IgD-negative memory B cell (primary cell): ENCODE data around the gene DDX10. TPM values are rescaled to one million over a fixed set of nuclear protein-coding genes. Genes with fewer than 3 reads are reported as not detected.

ENCODE experiments used
- H3K27ac Mint-ChIP-seq, 3 donors: one replicate each; pipeline ENCODE4 v1.8.0; 2020 to 2022; ENCODE audit warnings: mild to moderate bottlenecking in 3 of 3, mixed read lengths in 3 of 3, moderate library complexity in 1 of 3
- H3K27me3 Mint-ChIP-seq: one replicate; pipeline ENCODE4 v1.8.0; 2021; ENCODE audit warnings: mixed read lengths
- H3K36me3 Mint-ChIP-seq: one replicate; pipeline ENCODE4 v1.8.0; 2020; ENCODE audit warnings: mild to moderate bottlenecking, mixed read lengths
- H3K4me1 Mint-ChIP-seq, 3 donors: one replicate each; pipeline ENCODE4 v1.8.0; 2020 to 2022; ENCODE audit warnings: mixed read lengths in 3 of 3, mild to moderate bottlenecking in 1 of 3
- H3K4me3 Mint-ChIP-seq, 4 donors: one replicate each; pipeline ENCODE4 v1.8.0; 2020 to 2022; ENCODE audit warnings: mild to moderate bottlenecking in 4 of 4, mixed read lengths in 4 of 4, moderate library complexity in 3 of 4
- H3K9me3 Mint-ChIP-seq, 3 donors: one replicate each; pipeline ENCODE4 v1.8.0; 2020 to 2021; ENCODE audit warnings: mixed read lengths in 3 of 3, mild to moderate bottlenecking in 1 of 3
- polyA plus RNA-seq: library from polyadenylated mRNA; unstranded; fragments of 300-500 nt; fragmentation: Illumina TruSeq; gene quantifications from one replicate; pipeline ENCODE4 v1.2.3, GENCODE V29; 2021

Gene DDX10
- polyA plus RNA-seq, 1 donor from 2014 or later: 19.5 TPM

- Mint-ChIP-seq H3K36me3 (peaks cover 3% of the 10 kb centered on the region), H3K4me1 (peaks cover 10 to 18% (median 11%) of the 10 kb centered on the region in 3 donors), H3K4me3 (no peak overlapping the region), H3K9me3 (no peaks in the 10 kb centered on the region), H3K27ac (no peak overlapping the region), H3K27me3 (no peaks in the 10 kb centered on the region)
Observed at GRCh38 chr11:108672786-108673185, 7.9 kb downstream of the DDX10 start.

GRCh38 chr11:108679045-108679444 lies 14.2 kb downstream of the DDX10 start:
- Mint-ChIP-seq H3K27ac (no peak overlapping the region), H3K27me3 (no peaks in the 10 kb centered on the region), H3K36me3 (peaks cover 4% of the 10 kb centered on the region), H3K4me3 (no peak overlapping the region), H3K4me1 (peaks cover 0 to 2% (median 0%) of the 10 kb centered on the region in 3 donors), H3K9me3 (peaks cover 0 to 2% (median 0%) of the 10 kb centered on the region in 3 donors)

GRCh38 chr11:108680271-108680670 lies 15.4 kb downstream of the DDX10 start:
- peaks cover 4% of the 10 kb centered on the region for H3K36me3 Mint-ChIP-seq
- H3K27ac Mint-ChIP-seq: no peak overlapping the region
- H3K4me3 Mint-ChIP-seq: no peak overlapping the region
- no peaks in the 10 kb centered on the region for H3K27me3 Mint-ChIP-seq
- peaks cover 0 to 2% (median 0%) of the 10 kb centered on the region in 3 donors for H3K9me3 Mint-ChIP-seq
- H3K4me1 Mint-ChIP-seq: no peaks in the 10 kb centered on the region

- H3K4me1 Mint-ChIP-seq: no peaks in the 10 kb centered on the region
- H3K27me3 Mint-ChIP-seq: no peaks in the 10 kb centered on the region
- H3K36me3 Mint-ChIP-seq: peaks cover 9% of the 10 kb centered on the region
- H3K4me3 Mint-ChIP-seq: no peak overlapping the region
- H3K27ac Mint-ChIP-seq: no peak overlapping the region
- H3K9me3 Mint-ChIP-seq: peaks cover 0 to 3% (median 0%) of the 10 kb centered on the region in 3 donors
Observed at GRCh38 chr11:108685419-108686130, 20.7 kb downstream of the DDX10 start.

- no peaks in the 10 kb centered on the region for H3K27me3 Mint-ChIP-seq
- peaks cover 0 to 3% (median 2%) of the 10 kb centered on the region in 3 donors for H3K4me1 Mint-ChIP-seq
- peaks cover 1% of the 10 kb centered on the region for H3K36me3 Mint-ChIP-seq
- no peak overlapping the region for H3K4me3 Mint-ChIP-seq
- H3K9me3 Mint-ChIP-seq: no peaks in the 10 kb centered on the region
- no peak overlapping the region for H3K27ac Mint-ChIP-seq
Observed at GRCh38 chr11:108693852-108694251, 29.0 kb downstream of the DDX10 start.

- peaks cover 0 to 3% (median 2%) of the 10 kb centered on the region in 3 donors for H3K4me1 Mint-ChIP-seq
- no peaks in the 10 kb centered on the region for H3K9me3 Mint-ChIP-seq
- H3K36me3 Mint-ChIP-seq: no peaks in the 10 kb centered on the region
- H3K4me3 Mint-ChIP-seq: no peak overlapping the region
- H3K27me3 Mint-ChIP-seq: no peaks in the 10 kb centered on the region
- no peak overlapping the region for H3K27ac Mint-ChIP-seq
Observed at GRCh38 chr11:108694846-108695245, 30.0 kb downstream of the DDX10 start.

- H3K27ac Mint-ChIP-seq: peak overlapping the region in 1 of 3 donors; percentile 85
- no peak overlapping the region for H3K4me3 Mint-ChIP-seq
- H3K9me3 Mint-ChIP-seq: no peaks in the 10 kb centered on the region
- peaks cover 0 to 5% (median 3%) of the 10 kb centered on the region in 3 donors for H3K4me1 Mint-ChIP-seq
- no peaks in the 10 kb centered on the region for H3K27me3 Mint-ChIP-seq
- H3K36me3 Mint-ChIP-seq: no peaks in the 10 kb centered on the region
Observed at GRCh38 chr11:108697872-108698473, 33.1 kb downstream of the DDX10 start.

- Mint-ChIP-seq H3K9me3 (no peaks in the 10 kb centered on the region), H3K4me3 (no peak overlapping the region), H3K27ac (no peak overlapping the region), H3K36me3 (no peaks in the 10 kb centered on the region), H3K27me3 (no peaks in the 10 kb centered on the region), H3K4me1 (peaks cover 0 to 5% (median 3%) of the 10 kb centered on the region in 3 donors)
Observed at GRCh38 chr11:108698844-108699642, 34.2 kb downstream of the DDX10 start.

- H3K4me1 Mint-ChIP-seq: peaks cover 0 to 3% (median 2%) of the 10 kb centered on the region in 3 donors
- H3K4me3 Mint-ChIP-seq: no peak overlapping the region
- H3K27ac Mint-ChIP-seq: no peak overlapping the region
- H3K36me3 Mint-ChIP-seq: peaks cover 27% of the 10 kb centered on the region
- peaks cover 3 to 12% (median 5%) of the 10 kb centered on the region in 3 donors for H3K9me3 Mint-ChIP-seq
- H3K27me3 Mint-ChIP-seq: no peaks in the 10 kb centered on the region
Observed at GRCh38 chr11:108703916-108704315, 39.0 kb downstream of the DDX10 start.

- peaks cover 35% of the 10 kb centered on the region for H3K36me3 Mint-ChIP-seq
- peaks cover 5 to 15% (median 5%) of the 10 kb centered on the region in 3 donors for H3K9me3 Mint-ChIP-seq
- H3K27me3 Mint-ChIP-seq: no peaks in the 10 kb centered on the region
- no peak overlapping the region for H3K27ac Mint-ChIP-seq
- H3K4me1 Mint-ChIP-seq: peaks cover 1 to 8% (median 3%) of the 10 kb centered on the region in 3 donors
- no peak overlapping the region for H3K4me3 Mint-ChIP-seq
Observed at GRCh38 chr11:108705061-108705460, 40.2 kb downstream of the DDX10 start.

GRCh38 chr11:108708173-108708572 lies 43.3 kb downstream of the DDX10 start:
- no peak overlapping the region for H3K4me3 Mint-ChIP-seq
- peaks cover 47% of the 10 kb centered on the region for H3K36me3 Mint-ChIP-seq
- peaks cover 5 to 15% (median 6%) of the 10 kb centered on the region in 3 donors for H3K9me3 Mint-ChIP-seq
- no peak overlapping the region for H3K27ac Mint-ChIP-seq
- no peaks in the 10 kb centered on the region for H3K27me3 Mint-ChIP-seq
- H3K4me1 Mint-ChIP-seq: peaks cover 1 to 20% (median 7%) of the 10 kb centered on the region in 3 donors

GRCh38 chr11:108709741-108710140 lies 44.9 kb downstream of the DDX10 start:
- Mint-ChIP-seq H3K9me3 (peaks cover 5 to 15% (median 6%) of the 10 kb centered on the region in 3 donors), H3K36me3 (peaks cover 46% of the 10 kb centered on the region), H3K4me3 (no peak overlapping the region), H3K27me3 (no peaks in the 10 kb centered on the region), H3K27ac (no peak overlapping the region), H3K4me1 (peaks cover 1 to 26% (median 7%) of the 10 kb centered on the region in 3 donors)

- Mint-ChIP-seq H3K27me3 (no peaks in the 10 kb centered on the region), H3K9me3 (peaks cover 4 to 6% (median 5%) of the 10 kb centered on the region in 3 donors), H3K36me3 (peaks cover 35% of the 10 kb centered on the region)
Observed at GRCh38 chr11:108713076-108713790, 48.4 kb downstream of the DDX10 start.

GRCh38 chr11:108715239-108715638 lies 50.4 kb downstream of the DDX10 start:
- Mint-ChIP-seq H3K9me3 (peaks cover 0 to 1% (median 0%) of the 10 kb centered on the region in 3 donors), H3K27ac (no peak overlapping the region), H3K36me3 (peaks cover 31% of the 10 kb centered on the region), H3K4me3 (no peak overlapping the region), H3K4me1 (peaks cover 1 to 26% (median 6%) of the 10 kb centered on the region in 3 donors), H3K27me3 (no peaks in the 10 kb centered on the region)

More at GRCh38 chr11:108713076-108713790, 48.4 kb downstream of the DDX10 start:
- peaks cover 1 to 30% (median 7%) of the 10 kb centered on the region in 3 donors for H3K4me1 Mint-ChIP-seq
- no peak overlapping the region for H3K4me3 Mint-ChIP-seq
- no peak overlapping the region for H3K27ac Mint-ChIP-seq
